Liver (tissue), 9 donors: Measurements from ENCODE around the gene TMPRSS3. TPM values are rescaled to one million over a fixed set of nuclear protein-coding genes. Genes with fewer than 3 reads are reported as not detected.

Source experiments
- DNase-seq: peaks from one replicate; pipeline ENCODE4 v3.0.0-alpha.2; 2017; ENCODE audit warnings: low spot score
- H3K27ac ChIP-seq, 2 donors: one replicate each; pipeline ENCODE4 v1.7.0; 2013; ENCODE audit warnings: inconsistent platforms in 2 of 2, low read length in 2 of 2, control low read depth in 1 of 2, low read depth in 1 of 2, mild to moderate bottlenecking in 1 of 2
- H3K27me3 ChIP-seq, 4 donors: one replicate each; pipeline versions ENCODE4 v1.6.1 to v1.7.0; 2013; ENCODE audit warnings: low read length in 3 of 4, inconsistent platforms in 1 of 4, mild to moderate bottlenecking in 1 of 4, moderate library complexity in 1 of 4; ENCODE audit not compliant: control insufficient read depth in 4 of 4, insufficient read depth in 4 of 4
- H3K36me3 ChIP-seq, 4 donors: one replicate each; pipeline versions ENCODE4 v1.6.1 to v1.7.0; 2013; ENCODE audit warnings: low read length in 3 of 4, mild to moderate bottlenecking in 3 of 4, low read depth in 1 of 4, moderate library complexity in 1 of 4; ENCODE audit not compliant: control insufficient read depth in 4 of 4, insufficient read depth in 3 of 4
- H3K4me1 ChIP-seq, 4 donors: one replicate each; pipeline versions ENCODE4 v1.6.1 to v1.7.0; 2013; ENCODE audit warnings: low read length in 3 of 4, mild to moderate bottlenecking in 3 of 4, moderate library complexity in 1 of 4; ENCODE audit not compliant: control insufficient read depth in 4 of 4, insufficient read depth in 4 of 4
- H3K4me3 ChIP-seq, 3 donors: one replicate each; pipeline versions ENCODE4 v1.6.1 to v1.7.0; 2013; ENCODE audit warnings: low read length in 3 of 3, control low read depth in 1 of 3, low read depth in 1 of 3, mild to moderate bottlenecking in 1 of 3
- H3K9ac ChIP-seq, 2 donors: one replicate each; pipeline ENCODE4 v1.7.0; 2013; ENCODE audit warnings: low read length in 2 of 2, mild to moderate bottlenecking in 2 of 2, moderate library complexity in 2 of 2, control low read depth in 1 of 2, low read depth in 1 of 2
- H3K9me3 ChIP-seq, 4 donors: one replicate each; pipeline versions ENCODE4 v1.6.1 to v1.7.0; 2013; ENCODE audit warnings: low read length in 3 of 4; ENCODE audit not compliant: control insufficient read depth in 4 of 4
- EGR1 ChIP-seq, 2 donors: IDR thresholded peaks; 2 replicates each; pipeline ENCODE4 v1.6.1; 2016 to 2018; ENCODE audit warnings: antibody characterized with exemption in 2 of 2, low read depth in 2 of 2
- FOXA1 ChIP-seq: IDR thresholded peaks from 2 replicates; pipeline ENCODE4 v1.6.1; 2016; ENCODE audit warnings: antibody characterized with exemption
- FOXA2 ChIP-seq: IDR thresholded peaks from 2 replicates; pipeline ENCODE4 v1.6.1; 2016; ENCODE audit warnings: antibody characterized with exemption
- GABPA ChIP-seq, 2 donors: IDR thresholded peaks in 1 of 2; conservative IDR thresholded peaks in 1 of 2; 2 replicates each; pipeline ENCODE4 v1.6.1; 2016; ENCODE audit warnings: antibody characterized with exemption in 2 of 2, mild to moderate bottlenecking in 1 of 2, moderate library complexity in 1 of 2
- HNF4A ChIP-seq, 2 donors: conservative IDR thresholded peaks; 2 replicates each; pipeline ENCODE4 v1.6.1; 2016; ENCODE audit warnings: antibody characterized with exemption in 2 of 2, mild to moderate bottlenecking in 2 of 2
- HNF4G ChIP-seq: IDR thresholded peaks from 2 replicates; pipeline ENCODE4 v1.6.1; 2016; ENCODE audit warnings: antibody characterized with exemption
- JUND ChIP-seq, 2 donors: IDR thresholded peaks; 2 replicates each; pipeline ENCODE4 v1.6.1; 2016; ENCODE audit warnings: antibody characterized with exemption in 2 of 2
- NR2F2 ChIP-seq: IDR thresholded peaks from 2 replicates; pipeline ENCODE4 v1.6.1; 2016; ENCODE audit warnings: antibody characterized with exemption
- RAD21 ChIP-seq, 2 donors: IDR thresholded peaks; 2 replicates each; pipeline ENCODE4 v1.6.1; 2016; ENCODE audit warnings: antibody characterized with exemption in 2 of 2, mild to moderate bottlenecking in 2 of 2
- RXRA ChIP-seq, 2 donors: IDR thresholded peaks; 2 replicates each; pipeline ENCODE4 v1.6.1; 2017 to 2018; ENCODE audit warnings: antibody characterized with exemption in 2 of 2, mild to moderate bottlenecking in 1 of 2
- SP1 ChIP-seq: IDR thresholded peaks from 2 replicates; pipeline ENCODE4 v1.6.1; 2018; ENCODE audit warnings: antibody characterized with exemption, mild to moderate bottlenecking
- TAF1 ChIP-seq: conservative IDR thresholded peaks from 2 replicates; pipeline ENCODE4 v1.6.1; 2016; ENCODE audit warnings: antibody characterized with exemption, mild to moderate bottlenecking
- YY1 ChIP-seq: IDR thresholded peaks from 2 replicates; pipeline ENCODE4 v1.6.1; 2016; ENCODE audit warnings: antibody characterized with exemption, mild to moderate bottlenecking
- WGBS: extraction: QIAGEN DNeasy Blood & Tissue Kit; methylation state at CpG from one replicate; pipeline ENCODE4 v1.1.7; 2013; 5-methylcytosine and 5-hydroxymethylcytosine counted together
- polyA plus RNA-seq, 2 donors: library from polyadenylated mRNA; stranded (reverse) in 1 of 2; unstranded in 1 of 2; fragments of 200-250 nt in 1 of 2; fragments of >200 nt in 1 of 2; fragmentation: Nextera tagmentation in 1 of 2; extraction: Ambion mirVana in 1 of 2; gene quantifications; one replicate each; pipeline versions ENCODE4 v1.2.1 to v1.2.3, GENCODE V29; 2013 to 2015
- total RNA-seq, 2 donors: library from RNA; depleted of rRNA; stranded (reverse); fragments of >200 nt; gene quantifications; one replicate each; pipeline ENCODE4 v1.2.3, GENCODE V29; 2014
- TF ChIP-seq, protein P1 (sequence below): IDR thresholded peaks from 2 replicates; pipeline ENCODE4 v1.6.1; 2016; ENCODE audit warnings: antibody characterized with exemption
- TF ChIP-seq, protein P2 (sequence below): IDR thresholded peaks from 2 replicates; pipeline ENCODE4 v1.6.1; 2016; ENCODE audit warnings: antibody characterized with exemption
- TF ChIP-seq, protein P3 (sequence below): IDR thresholded peaks from 2 replicates; pipeline ENCODE4 v1.6.1; 2016; ENCODE audit warnings: antibody characterized with exemption
- TF ChIP-seq, protein P4 (sequence below): fragments of 150-350 bp; IDR thresholded peaks from 2 replicates; pipeline ENCODE4 v1.5.1; 2017; ENCODE audit warnings: improper control_type of control experiment, low read depth, low read length; ENCODE audit not compliant: missing input control
- TF ChIP-seq, protein P5 (sequence below): IDR thresholded peaks from 2 replicates; pipeline ENCODE4 v1.6.1; 2016; ENCODE audit warnings: antibody characterized with exemption, mild to moderate bottlenecking
- donor health status: healthy.
- donor health status: healthy.
- donor health status: healthy.
- donor health status: healthy.
- donor health status: healthy.

Gene TMPRSS3
- total and polyA plus RNA-seq, 4 donors: 0.25 to 0.50 TPM; not detected in 2

DNA sequence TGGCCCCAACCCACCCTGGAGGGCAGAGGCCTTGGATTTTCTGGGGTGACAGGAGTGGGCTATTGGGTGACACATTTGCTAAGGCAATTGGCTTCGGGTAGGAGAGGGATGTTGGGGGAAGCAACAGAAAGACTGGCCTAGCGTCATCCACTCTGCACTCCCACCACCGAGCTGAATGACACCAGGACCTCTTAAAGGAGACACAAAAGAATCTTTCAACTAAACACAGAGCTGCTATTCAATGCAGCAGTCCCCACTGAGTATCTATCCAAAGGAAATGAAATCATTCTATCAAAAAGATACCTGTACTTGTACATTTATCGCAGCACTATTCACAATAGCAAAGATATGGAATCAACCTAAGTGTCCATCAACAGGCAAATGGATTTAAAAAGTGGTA lies 51.2 kb downstream of the TMPRSS3 start:
- WGBS: 83% methylated on average over 4 of the region's 4 CpGs

More for the DNA sequence above, 51.2 kb downstream of the TMPRSS3 start:
- Histone ChIP-seq H3K9me3 (no peaks in the 10 kb centered on the region), H3K27me3 (peaks cover 0 to 9% (median 0%) of the 10 kb centered on the region in 4 donors), H3K27ac (no peak overlapping the region), H3K9ac (no peak overlapping the region), H3K36me3 (no peaks in the 10 kb centered on the region), H3K4me3 (no peak overlapping the region), H3K4me1 (no peaks in the 10 kb centered on the region)
- no peak for DNase-seq
- TF ChIP-seq, protein P1, sequence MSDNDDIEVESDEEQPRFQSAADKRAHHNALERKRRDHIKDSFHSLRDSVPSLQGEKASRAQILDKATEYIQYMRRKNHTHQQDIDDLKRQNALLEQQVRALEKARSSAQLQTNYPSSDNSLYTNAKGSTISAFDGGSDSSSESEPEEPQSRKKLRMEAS: no peak
- TF ChIP-seq EGR1 (IDR thresholded peaks at IDR 0.05; ENCODE audit: low read depth in 2 of 2) (no peak), YY1 (no peak), HNF4A (conservative IDR thresholded peaks at IDR 0.05) (no peak), NR2F2 (no peak), SP1 (no peak), FOXA2 (no peak), FOXA1 (no peak), JUND (IDR thresholded peaks at IDR 0.05) (no peak), GABPA (IDR thresholded peaks at IDR 0.05 in 1 of 2, conservative IDR thresholded peaks at IDR 0.05 in 1 of 2) (no peak), TAF1 (no peak), HNF4G (no peak), RXRA (IDR thresholded peaks at IDR 0.05) (no peak), RAD21 (IDR thresholded peaks at IDR 0.05) (no peak)
- TF ChIP-seq, protein P2, sequence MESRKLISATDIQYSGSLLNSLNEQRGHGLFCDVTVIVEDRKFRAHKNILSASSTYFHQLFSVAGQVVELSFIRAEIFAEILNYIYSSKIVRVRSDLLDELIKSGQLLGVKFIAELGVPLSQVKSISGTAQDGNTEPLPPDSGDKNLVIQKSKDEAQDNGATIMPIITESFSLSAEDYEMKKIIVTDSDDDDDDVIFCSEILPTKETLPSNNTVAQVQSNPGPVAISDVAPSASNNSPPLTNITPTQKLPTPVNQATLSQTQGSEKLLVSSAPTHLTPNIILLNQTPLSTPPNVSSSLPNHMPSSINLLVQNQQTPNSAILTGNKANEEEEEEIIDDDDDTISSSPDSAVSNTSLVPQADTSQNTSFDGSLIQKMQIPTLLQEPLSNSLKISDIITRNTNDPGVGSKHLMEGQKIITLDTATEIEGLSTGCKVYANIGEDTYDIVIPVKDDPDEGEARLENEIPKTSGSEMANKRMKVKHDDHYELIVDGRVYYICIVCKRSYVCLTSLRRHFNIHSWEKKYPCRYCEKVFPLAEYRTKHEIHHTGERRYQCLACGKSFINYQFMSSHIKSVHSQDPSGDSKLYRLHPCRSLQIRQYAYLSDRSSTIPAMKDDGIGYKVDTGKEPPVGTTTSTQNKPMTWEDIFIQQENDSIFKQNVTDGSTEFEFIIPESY: no peak
- TF ChIP-seq, protein P3, sequence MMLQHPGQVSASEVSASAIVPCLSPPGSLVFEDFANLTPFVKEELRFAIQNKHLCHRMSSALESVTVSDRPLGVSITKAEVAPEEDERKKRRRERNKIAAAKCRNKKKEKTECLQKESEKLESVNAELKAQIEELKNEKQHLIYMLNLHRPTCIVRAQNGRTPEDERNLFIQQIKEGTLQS: no peak
- TF ChIP-seq, protein P4, sequence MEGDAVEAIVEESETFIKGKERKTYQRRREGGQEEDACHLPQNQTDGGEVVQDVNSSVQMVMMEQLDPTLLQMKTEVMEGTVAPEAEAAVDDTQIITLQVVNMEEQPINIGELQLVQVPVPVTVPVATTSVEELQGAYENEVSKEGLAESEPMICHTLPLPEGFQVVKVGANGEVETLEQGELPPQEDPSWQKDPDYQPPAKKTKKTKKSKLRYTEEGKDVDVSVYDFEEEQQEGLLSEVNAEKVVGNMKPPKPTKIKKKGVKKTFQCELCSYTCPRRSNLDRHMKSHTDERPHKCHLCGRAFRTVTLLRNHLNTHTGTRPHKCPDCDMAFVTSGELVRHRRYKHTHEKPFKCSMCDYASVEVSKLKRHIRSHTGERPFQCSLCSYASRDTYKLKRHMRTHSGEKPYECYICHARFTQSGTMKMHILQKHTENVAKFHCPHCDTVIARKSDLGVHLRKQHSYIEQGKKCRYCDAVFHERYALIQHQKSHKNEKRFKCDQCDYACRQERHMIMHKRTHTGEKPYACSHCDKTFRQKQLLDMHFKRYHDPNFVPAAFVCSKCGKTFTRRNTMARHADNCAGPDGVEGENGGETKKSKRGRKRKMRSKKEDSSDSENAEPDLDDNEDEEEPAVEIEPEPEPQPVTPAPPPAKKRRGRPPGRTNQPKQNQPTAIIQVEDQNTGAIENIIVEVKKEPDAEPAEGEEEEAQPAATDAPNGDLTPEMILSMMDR: no peak
- TF ChIP-seq, protein P5, sequence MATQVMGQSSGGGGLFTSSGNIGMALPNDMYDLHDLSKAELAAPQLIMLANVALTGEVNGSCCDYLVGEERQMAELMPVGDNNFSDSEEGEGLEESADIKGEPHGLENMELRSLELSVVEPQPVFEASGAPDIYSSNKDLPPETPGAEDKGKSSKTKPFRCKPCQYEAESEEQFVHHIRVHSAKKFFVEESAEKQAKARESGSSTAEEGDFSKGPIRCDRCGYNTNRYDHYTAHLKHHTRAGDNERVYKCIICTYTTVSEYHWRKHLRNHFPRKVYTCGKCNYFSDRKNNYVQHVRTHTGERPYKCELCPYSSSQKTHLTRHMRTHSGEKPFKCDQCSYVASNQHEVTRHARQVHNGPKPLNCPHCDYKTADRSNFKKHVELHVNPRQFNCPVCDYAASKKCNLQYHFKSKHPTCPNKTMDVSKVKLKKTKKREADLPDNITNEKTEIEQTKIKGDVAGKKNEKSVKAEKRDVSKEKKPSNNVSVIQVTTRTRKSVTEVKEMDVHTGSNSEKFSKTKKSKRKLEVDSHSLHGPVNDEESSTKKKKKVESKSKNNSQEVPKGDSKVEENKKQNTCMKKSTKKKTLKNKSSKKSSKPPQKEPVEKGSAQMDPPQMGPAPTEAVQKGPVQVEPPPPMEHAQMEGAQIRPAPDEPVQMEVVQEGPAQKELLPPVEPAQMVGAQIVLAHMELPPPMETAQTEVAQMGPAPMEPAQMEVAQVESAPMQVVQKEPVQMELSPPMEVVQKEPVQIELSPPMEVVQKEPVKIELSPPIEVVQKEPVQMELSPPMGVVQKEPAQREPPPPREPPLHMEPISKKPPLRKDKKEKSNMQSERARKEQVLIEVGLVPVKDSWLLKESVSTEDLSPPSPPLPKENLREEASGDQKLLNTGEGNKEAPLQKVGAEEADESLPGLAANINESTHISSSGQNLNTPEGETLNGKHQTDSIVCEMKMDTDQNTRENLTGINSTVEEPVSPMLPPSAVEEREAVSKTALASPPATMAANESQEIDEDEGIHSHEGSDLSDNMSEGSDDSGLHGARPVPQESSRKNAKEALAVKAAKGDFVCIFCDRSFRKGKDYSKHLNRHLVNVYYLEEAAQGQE: no peak
